ENCODE data around the gene HCFC1. TPM values are rescaled to one million over a fixed set of nuclear protein-coding genes. Genes with fewer than 3 reads are reported as not detected.

Gene HCFC1
- total and polyA plus RNA-seq, 9 donors: 13.3 to 62.5 (median 43.2) TPM

DNA sequence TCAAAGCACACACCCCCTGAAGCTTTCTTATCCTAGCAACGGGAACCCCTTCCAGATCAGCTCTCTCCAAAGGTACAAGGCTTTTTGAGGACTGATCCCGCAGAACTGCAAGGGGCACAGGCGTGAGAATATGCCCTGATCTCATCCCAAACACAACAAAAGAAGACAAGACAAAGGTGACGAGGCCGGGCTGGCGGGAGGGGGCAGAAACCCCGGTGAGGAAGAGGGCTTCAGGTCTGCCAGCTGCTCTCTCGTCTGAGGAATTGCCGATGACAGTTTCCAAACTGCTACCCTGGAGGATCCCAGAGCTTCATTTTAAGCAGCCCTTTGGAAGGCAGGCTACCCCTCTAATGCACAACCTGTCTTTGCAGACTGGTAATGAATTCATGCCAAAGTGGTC is 3.4 kb downstream of the HCFC1 start:
- H3K9me3 ChIP-seq: no peaks in the 10 kb centered on the region
- H3K27me3 ChIP-seq: no peaks in the 10 kb centered on the region
- H3K27ac ChIP-seq: no peak overlapping the region
- no peaks in the 10 kb centered on the region for H3K36me3 ChIP-seq
- no peak overlapping the region for H3K4me3 ChIP-seq
- intact Hi-C loops (cut with DNase I): no loop called here
- TF ChIP-seq, protein P1, sequence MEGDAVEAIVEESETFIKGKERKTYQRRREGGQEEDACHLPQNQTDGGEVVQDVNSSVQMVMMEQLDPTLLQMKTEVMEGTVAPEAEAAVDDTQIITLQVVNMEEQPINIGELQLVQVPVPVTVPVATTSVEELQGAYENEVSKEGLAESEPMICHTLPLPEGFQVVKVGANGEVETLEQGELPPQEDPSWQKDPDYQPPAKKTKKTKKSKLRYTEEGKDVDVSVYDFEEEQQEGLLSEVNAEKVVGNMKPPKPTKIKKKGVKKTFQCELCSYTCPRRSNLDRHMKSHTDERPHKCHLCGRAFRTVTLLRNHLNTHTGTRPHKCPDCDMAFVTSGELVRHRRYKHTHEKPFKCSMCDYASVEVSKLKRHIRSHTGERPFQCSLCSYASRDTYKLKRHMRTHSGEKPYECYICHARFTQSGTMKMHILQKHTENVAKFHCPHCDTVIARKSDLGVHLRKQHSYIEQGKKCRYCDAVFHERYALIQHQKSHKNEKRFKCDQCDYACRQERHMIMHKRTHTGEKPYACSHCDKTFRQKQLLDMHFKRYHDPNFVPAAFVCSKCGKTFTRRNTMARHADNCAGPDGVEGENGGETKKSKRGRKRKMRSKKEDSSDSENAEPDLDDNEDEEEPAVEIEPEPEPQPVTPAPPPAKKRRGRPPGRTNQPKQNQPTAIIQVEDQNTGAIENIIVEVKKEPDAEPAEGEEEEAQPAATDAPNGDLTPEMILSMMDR (IDR thresholded peaks at IDR 0.05): no peak
- no peak for TF ChIP-seq POLR2A (IDR thresholded peaks at IDR 0.05)
- no peak for TF ChIP-seq EP300 (IDR thresholded peaks at IDR 0.05)
- H3K4me1 ChIP-seq (ENCODE audit: insufficient read depth): peaks cover 5% of the 10 kb centered on the region
- 67 to 72% (median 68%) methylated on average over 9 of the region's 9 CpGs for WGBS, 3 donors
- DNase-seq: no peak

DNA sequence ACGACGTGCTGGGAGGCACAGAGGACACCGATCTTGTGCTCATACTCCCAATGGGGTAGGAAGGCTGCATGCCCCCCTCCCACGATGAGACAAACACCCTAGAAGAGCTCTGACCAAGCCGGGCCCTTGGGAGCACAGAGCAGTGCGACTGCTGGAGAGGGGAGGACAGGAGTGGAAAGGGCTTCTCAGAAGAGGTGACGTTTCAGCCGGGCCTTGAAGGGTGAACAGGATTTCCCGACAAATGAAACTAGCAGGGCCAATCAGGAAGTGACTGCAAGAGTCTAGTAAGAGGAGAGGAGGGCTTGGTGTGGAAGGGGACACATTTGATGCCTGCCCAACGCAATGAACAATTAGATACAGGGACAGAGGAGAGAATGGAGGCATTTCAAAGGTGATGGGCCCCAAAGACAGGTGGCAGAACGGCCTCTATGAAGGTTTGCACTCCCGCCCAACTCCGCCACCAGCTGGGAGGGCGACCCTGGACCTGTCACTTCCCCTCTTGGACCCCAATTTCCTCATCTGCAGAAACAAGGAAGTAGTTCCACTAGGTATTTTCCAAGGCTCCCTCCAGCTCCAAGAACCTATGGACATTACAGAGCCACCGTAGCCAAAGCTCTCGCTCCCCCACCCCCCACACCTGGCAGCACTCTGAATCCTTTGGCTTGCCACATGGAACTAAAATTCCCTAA is 3.9 kb downstream of the HCFC1 start:
- TF ChIP-seq EP300 (IDR thresholded peaks at IDR 0.05) (no peak), POLR2A (IDR thresholded peaks at IDR 0.05) (no peak)
- TF ChIP-seq, protein P1 (IDR thresholded peaks at IDR 0.05): no peak
- Histone ChIP-seq H3K36me3 (no peaks in the 10 kb centered on the region), H3K27me3 (no peaks in the 10 kb centered on the region), H3K9me3 (no peaks in the 10 kb centered on the region), H3K27ac (no peak overlapping the region), H3K4me3 (no peak overlapping the region), H3K4me1 (ENCODE audit: insufficient read depth) (peaks cover 5% of the 10 kb centered on the region)
- intact Hi-C loops (cut with DNase I): loop anchor here in 1 of 4 donors (1.0 kb wide), 1 partner anchor 39 kb away; no protein-coding TSS in a partner anchor
- DNase-seq: no peak
- 74 to 78% (median 77%) methylated on average over 16 of the region's 16 CpGs for WGBS, 3 donors

DNA sequence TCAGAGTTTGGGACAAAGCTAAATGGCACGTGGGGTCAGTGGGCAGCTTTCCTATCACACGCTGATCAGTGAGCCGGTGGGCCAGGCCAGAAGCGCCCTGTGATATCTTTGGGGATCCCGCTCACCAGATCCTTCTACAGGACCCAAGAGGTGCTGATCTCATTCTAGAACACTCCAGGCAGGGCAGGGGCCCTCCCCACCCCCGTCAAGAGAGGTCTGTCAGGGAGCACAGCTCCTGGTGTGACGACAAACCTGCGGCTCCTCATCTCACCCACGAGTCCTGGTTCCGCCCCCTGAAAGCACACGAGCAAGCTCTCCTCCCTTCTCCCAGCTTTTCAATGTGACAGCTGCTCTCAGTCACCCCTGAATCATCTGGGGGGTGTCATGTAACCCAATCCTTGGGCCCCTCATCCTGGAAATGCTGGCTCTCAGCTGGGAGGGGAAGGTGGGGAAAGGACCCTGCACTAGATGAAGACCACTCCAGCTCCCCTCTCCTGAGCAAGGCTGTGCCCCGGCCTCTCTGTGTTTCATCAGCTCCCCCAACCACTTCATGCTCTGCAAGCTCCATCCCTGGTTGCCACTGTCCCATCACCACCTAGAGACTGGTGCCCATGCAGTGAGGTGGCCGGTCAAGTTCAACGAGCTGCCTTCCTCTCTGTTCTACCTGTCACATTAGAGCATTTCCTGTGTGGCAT is 4.6 kb downstream of the HCFC1 start:
- H3K4me3 ChIP-seq: no peak overlapping the region
- DNase-seq: no peak
- no peaks in the 10 kb centered on the region for H3K27me3 ChIP-seq
- H3K4me1 ChIP-seq (ENCODE audit: insufficient read depth): peaks cover 5% of the 10 kb centered on the region
- TF ChIP-seq, protein P1 (IDR thresholded peaks at IDR 0.05): no peak
- TF ChIP-seq POLR2A (IDR thresholded peaks at IDR 0.05) (no peak), EP300 (IDR thresholded peaks at IDR 0.05) (no peak)
- H3K9me3 ChIP-seq: no peaks in the 10 kb centered on the region
- intact Hi-C loops (cut with DNase I): loop anchor here in 1 of 4 donors (1.0 kb wide), 1 partner anchor 39 kb away; no protein-coding TSS in a partner anchor
- H3K36me3 ChIP-seq: no peaks in the 10 kb centered on the region
- 72 to 77% (median 76%) methylated on average over 14 of the region's 14 CpGs for WGBS, 3 donors
- no peak overlapping the region for H3K27ac ChIP-seq

DNA sequence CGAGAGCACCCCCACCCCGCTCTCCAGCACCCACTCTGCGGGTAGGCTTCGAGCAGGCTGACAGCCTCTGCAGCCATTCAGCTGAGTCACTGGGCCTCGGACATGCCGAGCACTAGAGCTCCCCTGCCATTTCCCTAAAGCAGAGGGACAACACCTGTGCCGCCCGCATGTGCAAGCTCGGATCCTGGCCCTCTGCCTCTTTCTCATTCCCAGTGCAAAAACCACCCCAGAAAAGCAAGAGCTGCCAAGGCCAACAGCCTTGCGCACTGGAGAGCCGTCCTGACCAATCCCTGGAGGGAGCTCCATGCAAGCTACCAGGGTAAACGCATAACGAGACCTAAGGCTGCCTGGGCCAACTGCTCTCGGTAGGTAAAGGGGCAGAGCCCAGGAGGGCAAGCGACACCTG is 5.3 kb downstream of the HCFC1 start:
- H3K4me1 ChIP-seq (ENCODE audit: insufficient read depth): peaks cover 5% of the 10 kb centered on the region
- no peaks in the 10 kb centered on the region for H3K36me3 ChIP-seq
- H3K4me3 ChIP-seq: no peak overlapping the region
- intact Hi-C loops (cut with DNase I): no loop called here
- no peaks in the 10 kb centered on the region for H3K9me3 ChIP-seq
- H3K27ac ChIP-seq: no peak overlapping the region
- no peak for TF ChIP-seq POLR2A (IDR thresholded peaks at IDR 0.05)
- TF ChIP-seq EP300 (IDR thresholded peaks at IDR 0.05): no peak
- TF ChIP-seq, protein P1 (IDR thresholded peaks at IDR 0.05): no peak
- no peaks in the 10 kb centered on the region for H3K27me3 ChIP-seq
- DNase-seq: peak in 2 of 5 donors; percentile 47 to 51
- 62 to 67% (median 64%) methylated on average over 15 of the region's 15 CpGs for WGBS, 3 donors

Data from ovary (tissue), 9 donors.